Measurements from ENCODE around the gene RRP12. TPM values are rescaled to one million over a fixed set of nuclear protein-coding genes. Genes with fewer than 3 reads are reported as not detected.

Gene RRP12
- polyA plus RNA-seq, 1 donor from 2014 or later = 9.7 TPM

GRCh38 chr10:97388152-97388551 is 13.0 kb downstream of the RRP12 start:
- H2AFZ ChIP-seq (ENCODE audit: low read depth, low read length) = no peak overlapping the region
- H3K9ac ChIP-seq (ENCODE audit: low read length) = no peak overlapping the region
- no peaks in the 10 kb centered on the region for H3F3A ChIP-seq (ENCODE audit: insufficient read depth, low read length, poor library complexity, severe bottlenecking)
- no peaks in the 10 kb centered on the region for H3K9me2 ChIP-seq (ENCODE audit: insufficient read depth, low read length)
- no peaks in the 10 kb centered on the region for H3K36me3 ChIP-seq (ENCODE audit: insufficient read depth, low read length)
- H3K4me2 ChIP-seq (ENCODE audit: low read length) = no peak overlapping the region
- no peaks in the 10 kb centered on the region for H3K27me3 ChIP-seq (ENCODE audit: insufficient read depth, low read depth, low read length)
- H3K4me3 ChIP-seq (ENCODE audit: low read length) = no peak overlapping the region
- no peaks in the 10 kb centered on the region for H4K20me1 ChIP-seq (ENCODE audit: insufficient read depth)
- no peak for TF ChIP-seq REST (IDR thresholded peaks at IDR 0.05; ENCODE audit: borderline replicate concordance)
- no peak for TF ChIP-seq EP300 (conservative IDR thresholded peaks at IDR 0.05; ENCODE audit: poor library complexity, severe bottlenecking)
- no peak for TF ChIP-seq TAF1 (IDR thresholded peaks at IDR 0.05; ENCODE audit: low read depth)
- TF ChIP-seq SMC3 (conservative IDR thresholded peaks at IDR 0.05; ENCODE audit: poor library complexity) = no peak
- TF ChIP-seq POLR2AphosphoS5 (IDR thresholded peaks at IDR 0.05) = no peak
- H3K27ac ChIP-seq (ENCODE audit: low read length) = no peak overlapping the region
- H3K79me2 ChIP-seq (replicated peaks; ENCODE audit: insufficient read depth, low read length) = no peaks in the 10 kb centered on the region
- no peaks in the 10 kb centered on the region for H3K9me3 ChIP-seq (ENCODE audit: low read length)

GRCh38 chr10:97385565-97385964 is 15.6 kb downstream of the RRP12 start:
- Histone ChIP-seq H3K4me2 (ENCODE audit: low read length) (no peak overlapping the region), H3K9ac (ENCODE audit: low read length) (no peak overlapping the region), H2AFZ (ENCODE audit: low read depth, low read length) (no peak overlapping the region), H3K4me3 (ENCODE audit: low read length) (no peak overlapping the region), H4K20me1 (ENCODE audit: insufficient read depth) (no peaks in the 10 kb centered on the region), H3K27ac (ENCODE audit: low read length) (no peak overlapping the region), H3F3A (ENCODE audit: insufficient read depth, low read length, poor library complexity, severe bottlenecking) (no peaks in the 10 kb centered on the region), H3K9me3 (ENCODE audit: low read length) (no peaks in the 10 kb centered on the region), H3K9me2 (ENCODE audit: insufficient read depth, low read length) (no peaks in the 10 kb centered on the region), H3K79me2 (replicated peaks; ENCODE audit: insufficient read depth, low read length) (no peaks in the 10 kb centered on the region), H3K36me3 (ENCODE audit: insufficient read depth, low read length) (no peaks in the 10 kb centered on the region), H3K27me3 (ENCODE audit: insufficient read depth, low read depth, low read length) (no peaks in the 10 kb centered on the region)
- TF ChIP-seq CTCF (IDR thresholded peaks at IDR 0.05; ENCODE audit: poor library complexity, severe bottlenecking) (no peak), EP300 (conservative IDR thresholded peaks at IDR 0.05; ENCODE audit: poor library complexity, severe bottlenecking) (no peak), EZH2 (IDR thresholded peaks at IDR 0.05; ENCODE audit: borderline replicate concordance, insufficient read depth, low read length, poor library complexity, severe bottlenecking) (no peak), REST (IDR thresholded peaks at IDR 0.05; ENCODE audit: borderline replicate concordance) (no peak), TAF1 (IDR thresholded peaks at IDR 0.05; ENCODE audit: low read depth) (no peak), MXI1 (conservative IDR thresholded peaks at IDR 0.05; ENCODE audit: poor library complexity, severe bottlenecking) (no peak), RAD21 (conservative IDR thresholded peaks at IDR 0.05) (no peak), SMC3 (conservative IDR thresholded peaks at IDR 0.05; ENCODE audit: poor library complexity) (no peak), POLR2AphosphoS5 (IDR thresholded peaks at IDR 0.05) (no peak)

All from neural cell (in vitro differentiated cells).